ENCODE data around the gene PHC2. TPM values are rescaled to one million over a fixed set of nuclear protein-coding genes. Genes with fewer than 3 reads are reported as not detected.

PHC2 gene
- total and polyA plus RNA-seq, 2 experiments from 2014 or later = 77.5 to 121 TPM

GRCh38 chr1:33462405-33463164, 31.7 kb upstream of the PHC2 start:
- WGBS (ENCODE audit: low lambda C conversion rate, missing lambda C conversion rate) = 95% methylated on average over 8 of the region's 8 CpGs

DNA sequence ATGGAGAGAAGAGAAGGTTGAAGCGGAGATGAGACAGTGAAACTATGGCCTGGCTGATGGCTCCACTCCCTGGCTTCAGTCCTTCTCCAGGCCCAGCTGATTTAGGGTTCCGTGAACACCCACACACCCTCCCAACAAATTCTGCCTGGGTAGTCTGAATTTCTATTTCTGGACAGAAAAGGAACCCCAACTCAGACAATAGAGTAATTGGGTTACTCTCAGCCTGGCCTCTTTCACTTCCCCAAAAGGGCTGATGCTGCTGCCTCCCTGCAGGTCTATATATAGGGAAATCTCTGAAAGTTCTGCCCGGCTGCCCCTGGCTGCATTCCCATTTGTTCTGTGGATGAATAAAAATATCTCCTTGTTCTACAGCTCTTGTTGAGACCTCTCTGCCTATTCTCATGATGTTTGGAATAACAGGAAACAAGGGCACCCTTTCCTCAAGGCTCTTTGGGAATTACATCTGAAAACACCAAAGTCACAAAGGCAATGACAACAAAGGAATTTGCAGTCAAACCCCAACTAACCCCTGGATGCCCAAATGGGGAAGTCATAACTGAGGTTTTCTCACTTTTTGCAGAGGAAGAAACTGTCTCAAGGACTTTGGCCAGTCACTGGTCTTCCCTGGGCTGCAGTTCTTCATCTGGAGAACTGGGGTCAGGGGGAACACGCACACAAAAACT, 30.2 kb upstream of the PHC2 start:
- H2AFZ ChIP-seq = no peak overlapping the region
- H3K9me2 ChIP-seq (replicated peaks; ENCODE audit: insufficient read depth) = no peaks in the 10 kb centered on the region
- TF ChIP-seq CTCF (IDR thresholded peaks at IDR 0.05; ENCODE audit: poor library complexity) (no peak), EZH2 (IDR thresholded peaks at IDR 0.05; ENCODE audit: borderline replicate concordance) (no peak), EZH2phosphoT487 (IDR thresholded peaks at IDR 0.05; ENCODE audit: low read depth, severe bottlenecking, unreplicated experiment) (no peak)
- H3K36me3 ChIP-seq (replicated peaks; ENCODE audit: insufficient read depth, low read depth) = no peaks in the 10 kb centered on the region
- no peaks in the 10 kb centered on the region for H3K27me3 ChIP-seq
- no peak for DNase-seq (ENCODE audit: low spot score)
- no peak overlapping the region for H3K4me2 ChIP-seq
- H3K79me2 ChIP-seq = no peaks in the 10 kb centered on the region
- no peak overlapping the region for H3K4me3 ChIP-seq
- H3K4me1 ChIP-seq (ENCODE audit: insufficient read depth) = no peaks in the 10 kb centered on the region
- 89% methylated on average over 4 of the region's 4 CpGs for WGBS (ENCODE audit: low lambda C conversion rate, missing lambda C conversion rate)
- no peak overlapping the region for H3K27ac ChIP-seq
- no peaks in the 10 kb centered on the region for H3K9me3 ChIP-seq (ENCODE audit: low read depth)
- no peaks in the 10 kb centered on the region for H4K20me1 ChIP-seq (ENCODE audit: insufficient read depth, poor library complexity, severe bottlenecking)

More at GRCh38 chr1:33462405-33463164, 31.7 kb upstream of the PHC2 start:
- no peak overlapping the region for H2AFZ ChIP-seq
- H3K27me3 ChIP-seq = no peaks in the 10 kb centered on the region
- no peaks in the 10 kb centered on the region for H4K20me1 ChIP-seq (ENCODE audit: insufficient read depth, poor library complexity, severe bottlenecking)
- H3K4me1 ChIP-seq (ENCODE audit: insufficient read depth) = no peaks in the 10 kb centered on the region
- TF ChIP-seq EZH2 (IDR thresholded peaks at IDR 0.05; ENCODE audit: borderline replicate concordance) = no peak
- TF ChIP-seq EZH2phosphoT487 (IDR thresholded peaks at IDR 0.05; ENCODE audit: low read depth, severe bottlenecking, unreplicated experiment) = no peak
- no peak for TF ChIP-seq CTCF (IDR thresholded peaks at IDR 0.05; ENCODE audit: poor library complexity)
- no peaks in the 10 kb centered on the region for H3K36me3 ChIP-seq (replicated peaks; ENCODE audit: insufficient read depth, low read depth)
- H3K79me2 ChIP-seq = no peaks in the 10 kb centered on the region
- no peak overlapping the region for H3K27ac ChIP-seq
- no peak for DNase-seq (ENCODE audit: low spot score)
- H3K4me2 ChIP-seq = no peak overlapping the region
- H3K4me3 ChIP-seq = no peak overlapping the region
- H3K9me2 ChIP-seq (replicated peaks; ENCODE audit: insufficient read depth) = no peaks in the 10 kb centered on the region
- no peaks in the 10 kb centered on the region for H3K9me3 ChIP-seq (ENCODE audit: low read depth)

GRCh38 chr1:33460144-33460543, 29.2 kb upstream of the PHC2 start:
- no peak overlapping the region for H3K4me3 ChIP-seq
- no peak overlapping the region for H2AFZ ChIP-seq
- no peaks in the 10 kb centered on the region for H3K36me3 ChIP-seq (replicated peaks; ENCODE audit: insufficient read depth, low read depth)
- no peaks in the 10 kb centered on the region for H3K9me2 ChIP-seq (replicated peaks; ENCODE audit: insufficient read depth)
- no peak overlapping the region for H3K4me2 ChIP-seq
- no peaks in the 10 kb centered on the region for H3K27me3 ChIP-seq
- H3K4me1 ChIP-seq (ENCODE audit: insufficient read depth) = no peaks in the 10 kb centered on the region
- H3K27ac ChIP-seq = no peak overlapping the region
- no peak for TF ChIP-seq CTCF (IDR thresholded peaks at IDR 0.05; ENCODE audit: poor library complexity)
- TF ChIP-seq EZH2phosphoT487 (IDR thresholded peaks at IDR 0.05; ENCODE audit: low read depth, severe bottlenecking, unreplicated experiment) = no peak
- TF ChIP-seq EZH2 (IDR thresholded peaks at IDR 0.05; ENCODE audit: borderline replicate concordance) = no peak
- no peaks in the 10 kb centered on the region for H4K20me1 ChIP-seq (ENCODE audit: insufficient read depth, poor library complexity, severe bottlenecking)
- WGBS (ENCODE audit: low lambda C conversion rate, missing lambda C conversion rate) = 88% methylated on average over 3 of the region's 3 CpGs
- no peaks in the 10 kb centered on the region for H3K9me3 ChIP-seq (ENCODE audit: low read depth)
- no peak for DNase-seq (ENCODE audit: low spot score)
- no peaks in the 10 kb centered on the region for H3K79me2 ChIP-seq
